K562 (cell line): ENCODE results near the gene TMEM30A. TPM values are rescaled to one million over a fixed set of nuclear protein-coding genes. Genes with fewer than 3 reads are reported as not detected.

Experiments
- ATAC-seq: fragments of 200-7000 bp; cut with Tn5 transposase; 3 replicates; pipeline ENCODE4 v1.9.1; 2020; ENCODE audit warnings: moderate library complexity
- BruUV-seq: library from RNA; stranded (reverse); fragments of 400-500 nt; replicated peaks from 2 replicates; lab custom pipeline; 2021; lab: Mats Ljungman, UMichigan
- CTCF ChIA-PET: fragments of 300-600 bp; formaldehyde crosslinking; extraction: SDS; loops from one replicate; lab custom pipeline; 2021; ENCODE audit warnings: low intra/inter-chr PET ratio; lab: Yijun Ruan, JAX
- POLR2A ChIA-PET: fragments of 300-600, 350-650 bp; sonication (Branson Sonifier 250); formaldehyde crosslinking; extraction: SDS; loops from one replicate; lab custom pipeline; 2021; ENCODE audit warnings: antibody characterized with exemption, inconsistent platforms; lab: Yijun Ruan, JAX
- DNase-seq, 4 experiments: peaks; one replicate each; pipeline versions ENCODE4 v3.0.0 to v3.0.0-alpha.2; 2011 to 2018; ENCODE audit warnings: low spot score in 3 of 4, mixed read lengths in 3 of 4; ENCODE audit errors: extremely low read depth in 1 of 4
- FAIRE-seq: peaks from 2 replicates; lab custom pipeline; 2011; peaks lifted over from hg19 to GRCh38; lab: Jason Lieb, UNC
- H2AFZ ChIP-seq: 2 replicates; pipeline ENCODE4 v1.6.0; 2011; ENCODE audit warnings: low read depth, low read length, control low read depth, inconsistent platforms
- H3K27ac ChIP-seq: fragments of 200-600 bp; 3 replicates; pipeline ENCODE4 v1.8.0; 2011; ENCODE audit warnings: low read depth, mild to moderate bottlenecking, control low read depth, inconsistent platforms, low read length, moderate library complexity, mixed read lengths; ENCODE audit errors: extremely low read depth
- H3K27me3 ChIP-seq, 2 experiments: fragments of 300-600 bp in 1 of 2; 2 replicates in 1 of 2; 3 replicates in 1 of 2; pipeline versions ENCODE4 v1.6.0 to v1.8.0; 2011; ENCODE audit warnings: inconsistent platforms in 2 of 2, low read length in 2 of 2, mild to moderate bottlenecking in 1 of 2, mixed read lengths in 1 of 2, moderate library complexity in 1 of 2; ENCODE audit not compliant: control insufficient read depth in 2 of 2, insufficient read depth in 2 of 2
- H3K36me3 ChIP-seq: fragments of 300-600 bp; 3 replicates; pipeline ENCODE4 v1.8.0; 2011; ENCODE audit warnings: mild to moderate bottlenecking, low read length, inconsistent platforms; ENCODE audit not compliant: control insufficient read depth, insufficient read depth
- H3K4me1 ChIP-seq, 2 experiments: fragments of 200-600 bp in 1 of 2; replicated peaks in 1 of 2; 2 replicates in 1 of 2; 3 replicates in 1 of 2; pipeline versions ENCODE4 v1.5.1 to v1.8.0; 2011; ENCODE audit warnings: inconsistent platforms in 2 of 2, low read length in 2 of 2, mild to moderate bottlenecking in 1 of 2, mixed read lengths in 1 of 2, moderate library complexity in 1 of 2; ENCODE audit not compliant: control insufficient read depth in 2 of 2, insufficient read depth in 2 of 2
- H3K4me2 ChIP-seq: 2 replicates; pipeline ENCODE4 v1.6.1; 2011; ENCODE audit warnings: low read length, control low read depth, inconsistent platforms, mixed read lengths; ENCODE audit not compliant: insufficient read depth
- H3K4me3 ChIP-seq: fragments of 200-600 bp; sonication (generic), shearing (Covaris generic); 2 replicates; pipeline ENCODE4 v1.5.1; 2016; ENCODE audit warnings: control low read depth, inconsistent platforms
- H3K79me2 ChIP-seq: fragments of 200-600 bp; 3 replicates; pipeline ENCODE4 v1.8.0; 2011; ENCODE audit warnings: low read length, inconsistent platforms; ENCODE audit not compliant: control insufficient read depth, insufficient read depth
- H3K9ac ChIP-seq, 2 experiments: 2 replicates each; pipeline versions ENCODE4 v1.6.0 to v1.6.1; 2011; ENCODE audit warnings: low read depth in 2 of 2, low read length in 2 of 2, control low read depth in 1 of 2, inconsistent platforms in 1 of 2, mild to moderate bottlenecking in 1 of 2, mixed read lengths in 1 of 2; ENCODE audit not compliant: insufficient read depth in 1 of 2
- H3K9me1 ChIP-seq: one replicate; pipeline ENCODE4 v1.6.0; 2011; ENCODE audit warnings: inconsistent platforms, mild to moderate bottlenecking, low read length, moderate library complexity; ENCODE audit not compliant: control insufficient read depth, insufficient read depth
- H3K9me3 ChIP-seq: replicated peaks from 2 replicates; pipeline ENCODE4 v1.5.1; 2011; ENCODE audit warnings: low read depth, low read length, inconsistent platforms; ENCODE audit not compliant: control insufficient read depth, insufficient read depth
- H4K20me1 ChIP-seq: replicated peaks from 2 replicates; pipeline ENCODE4 v1.6.1; 2011; ENCODE audit warnings: low read length, inconsistent platforms, mixed read lengths; ENCODE audit not compliant: control insufficient read depth, insufficient read depth
- BDP1 ChIP-seq: IDR thresholded peaks from 3 replicates; pipeline ENCODE4 v1.6.1; 2011; ENCODE audit not compliant: insufficient read length, insufficient read depth
- CBX1 ChIP-seq: sonication (generic); IDR thresholded peaks from 2 replicates; pipeline ENCODE4 v1.6.1; 2016; ENCODE audit warnings: antibody characterized with exemption, low read depth, mild to moderate bottlenecking
- CHCHD3 ChIP-seq: fragments of 250-450 bp; sonication (Bioruptor Pico); IDR thresholded peaks from 2 replicates; pipeline ENCODE4 v2.1.2; 2022; ENCODE audit warnings: mild to moderate bottlenecking
- ETV1 ChIP-seq: fragments of 450-650 bp; conservative IDR thresholded peaks from 2 replicates; pipeline ENCODE4 v1.6.1; 2016; ENCODE audit warnings: missing genetic modification characterization, control low read depth, low read depth, missing compliant biosample characterization
- POLR2B ChIP-seq: fragments of 450-650 bp; IDR thresholded peaks from 2 replicates; pipeline ENCODE4 v1.6.1; 2018; ENCODE audit warnings: low read depth; ENCODE audit not compliant: partially characterized antibody
- POLR3A ChIP-seq: IDR thresholded peaks from 2 replicates; pipeline ENCODE4 v1.6.1; 2011; ENCODE audit warnings: borderline replicate concordance, mild to moderate bottlenecking, moderate library complexity; ENCODE audit not compliant: insufficient read length, insufficient read depth; ENCODE audit errors: extremely low read depth
- PTTG1 ChIP-seq: fragments of 450-650 bp; IDR thresholded peaks from 2 replicates; pipeline ENCODE4 v1.6.1; 2016; ENCODE audit warnings: low read depth, mild to moderate bottlenecking, missing genetic modification characterization, missing compliant biosample characterization
- RBM15 ChIP-seq: fragments of 200-400 bp; formaldehyde crosslinking; IDR thresholded peaks from 2 replicates; pipeline ENCODE4 v1.6.1; 2018; ENCODE audit warnings: mild to moderate bottlenecking, low read length, moderate library complexity; ENCODE audit not compliant: insufficient read depth
- SMARCA5 ChIP-seq: fragments of 450-650 bp; IDR thresholded peaks from 2 replicates; pipeline ENCODE4 v1.6.1; 2016
- ZNF282 ChIP-seq: sonication (generic); formaldehyde crosslinking; IDR thresholded peaks from 2 replicates; pipeline ENCODE4 v1.8.1; 2023; ENCODE audit warnings: missing genetic modification reagents
- WGBS: fragments of 100-300 bp; shearing (Covaris generic); methylation state at CpG from one replicate; pipeline ENCODE4 v1.1.6; 2016; ENCODE audit warnings: low coverage, mixed read lengths; ENCODE audit not compliant: insufficient coverage; ENCODE audit errors: missing lambda C conversion rate; 5-methylcytosine and 5-hydroxymethylcytosine counted together
- in situ Hi-C: fragments of 300-500 bp; cut with MboI; formaldehyde crosslinking; loops from 4 replicates; pipeline ENCODE4 v1.15.0; 2018; ENCODE audit warnings: inconsistent platforms, mixed read lengths
- intact Hi-C: fragments of 100-400 bp; cut with micrococcal nuclease; formaldehyde crosslinking; loops from 2 replicates; pipeline ENCODE4 v1.14.2; 2022
- polyA plus RNA-seq, 8 experiments: library from polyadenylated mRNA; depleted of rRNA in 4 of 8; stranded (reverse) in 5 of 8; unstranded in 3 of 8; fragments of >200 nt; fragmentation: Nextera tagmentation in 2 of 8; fragmentation: Illumina TruSeq in 1 of 8; extraction: Ambion mirVana in 2 of 8; extraction: Trizol in 1 of 8; gene quantifications; 2 replicates each; pipeline versions ENCODE4 v1.2.1 to v1.2.3, GENCODE V29; 2011 to 2014; ENCODE audit warnings: inconsistent platforms in 1 of 8, missing spikeins in 1 of 8
- total RNA-seq, 7 experiments: library from RNA; depleted of rRNA in 6 of 7; stranded (reverse); fragments of >200 nt in 6 of 7; fragmentation: Illumina TruSeq in 2 of 7; extraction: Trizol in 2 of 7; gene quantifications; 2 replicates each; pipeline versions ENCODE4 v1.2.1 to v1.2.3, GENCODE V29; 2011 to 2021; ENCODE audit warnings: low replicate concordance in 1 of 7
- TF ChIP-seq, protein P1 (sequence below): fragments of 250-450 bp; sonication (Bioruptor Pico); IDR thresholded peaks from 2 replicates; pipeline ENCODE4 v1.5.0; 2021

Gene TMEM30A
- total and polyA plus RNA-seq, 9 of the 15 experiments (the other 6 are each of a cell fraction or from before 2014, with no cell fraction given): 6.5 to 31.2 (median 16.3) TPM

GRCh38 chr6:75215291-75215690 is 69.3 kb downstream of the TMEM30A start:
- Histone ChIP-seq H2AFZ (no peak overlapping the region), H3K27ac (no peak overlapping the region), H3K4me3 (no peak overlapping the region), H3K9ac (no peak overlapping the region), H3K4me1 (no peaks in the 10 kb centered on the region), H3K9me3 (no peaks in the 10 kb centered on the region), H4K20me1 (no peaks in the 10 kb centered on the region), H3K36me3 (no peaks in the 10 kb centered on the region), H3K9me1 (no peaks in the 10 kb centered on the region), H3K4me2 (no peak overlapping the region), H3K79me2 (no peaks in the 10 kb centered on the region), H3K27me3 (no peaks in the 10 kb centered on the region)
- intact Hi-C loops (no loop called here), in situ Hi-C loops (no loop called here)
- no peak for ATAC-seq
- TF ChIP-seq RBM15: no peak
- no peak for TF ChIP-seq POLR2B
- no peak for TF ChIP-seq PTTG1 (tag)
- TF ChIP-seq ZNF282: no peak
- TF ChIP-seq, protein P1, sequence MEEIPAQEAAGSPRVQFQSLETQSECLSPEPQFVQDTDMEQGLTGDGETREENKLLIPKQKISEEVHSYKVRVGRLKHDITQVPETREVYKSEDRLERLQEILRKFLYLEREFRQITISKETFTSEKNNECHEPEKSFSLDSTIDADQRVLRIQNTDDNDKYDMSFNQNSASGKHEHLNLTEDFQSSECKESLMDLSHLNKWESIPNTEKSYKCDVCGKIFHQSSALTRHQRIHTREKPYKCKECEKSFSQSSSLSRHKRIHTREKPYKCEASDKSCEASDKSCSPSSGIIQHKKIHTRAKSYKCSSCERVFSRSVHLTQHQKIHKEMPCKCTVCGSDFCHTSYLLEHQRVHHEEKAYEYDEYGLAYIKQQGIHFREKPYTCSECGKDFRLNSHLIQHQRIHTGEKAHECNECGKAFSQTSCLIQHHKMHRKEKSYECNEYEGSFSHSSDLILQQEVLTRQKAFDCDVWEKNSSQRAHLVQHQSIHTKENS (CRISPR knock-in tag): no peak
- TF ChIP-seq ETV1 (tag): no peak
- TF ChIP-seq SMARCA5: no peak
- TF ChIP-seq CBX1: no peak
- TF ChIP-seq POLR3A: no peak
- no peak for TF ChIP-seq BDP1
- TF ChIP-seq CHCHD3 (CRISPR knock-in tag): no peak
- FAIRE-seq: no peak
- BruUV-seq: no TSS peak
- ChIA-PET CTCF (interaction anchor here (0.7 kb wide), 1 partner anchor 14 kb away, joined by 3 read pairs; no protein-coding TSS in a partner anchor), POLR2A (interaction anchor here (0.6 kb wide), 1 partner anchor 1524 kb away, joined by 3 read pairs; no protein-coding TSS in a partner anchor)
- WGBS: 2% methylated on average over 4 of the region's 4 CpGs
- DNase-seq: no peak
